ENCODE measurements around the gene SART1.

- TF ChIP-seq CTCF (IDR thresholded peaks at IDR 0.05), result peak in 1 of 3 experiments; percentile 18
- TF ChIP-seq POLR2AphosphoS5 (IDR thresholded peaks at IDR 0.05; ENCODE audit: insufficient read depth in 1 of 2, low read depth in 1 of 2), result no peak
Observed at GRCh38 chr11:66002648-66003225, 41.2 kb downstream of the SART1 start.
